Measurements from ENCODE around the gene SIGLEC10.

GRCh38 chr19:51430221-51430620, 12.8 kb upstream of the SIGLEC10 start:
- TF ChIP-seq EZH2 (IDR thresholded peaks at IDR 0.05; ENCODE audit: insufficient read depth, poor library complexity, severe bottlenecking) (no peak), EZH2phosphoT487 (IDR thresholded peaks at IDR 0.05; ENCODE audit: insufficient read depth, low read depth) (no peak)

All from GM23248 (cell line).